ENCODE measurements around the gene C11orf91.
A peak's percentile ranks its signal among the peaks of the same experiment; 100 is the strongest.
"Not testable (repeated sequence)": the region's sequence is repeated elsewhere in the genome, so short reads cannot be mapped to it uniquely, and the experiment has no call there.

C11orf91 gene, protein sequence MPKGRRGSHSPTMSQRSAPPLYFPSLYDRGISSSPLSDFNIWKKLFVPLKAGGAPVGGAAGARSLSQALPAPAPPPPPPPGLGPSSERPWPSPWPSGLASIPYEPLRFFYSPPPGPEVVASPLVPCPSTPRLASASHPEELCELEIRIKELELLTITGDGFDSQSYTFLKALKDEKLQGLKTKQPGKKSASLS

DNA sequence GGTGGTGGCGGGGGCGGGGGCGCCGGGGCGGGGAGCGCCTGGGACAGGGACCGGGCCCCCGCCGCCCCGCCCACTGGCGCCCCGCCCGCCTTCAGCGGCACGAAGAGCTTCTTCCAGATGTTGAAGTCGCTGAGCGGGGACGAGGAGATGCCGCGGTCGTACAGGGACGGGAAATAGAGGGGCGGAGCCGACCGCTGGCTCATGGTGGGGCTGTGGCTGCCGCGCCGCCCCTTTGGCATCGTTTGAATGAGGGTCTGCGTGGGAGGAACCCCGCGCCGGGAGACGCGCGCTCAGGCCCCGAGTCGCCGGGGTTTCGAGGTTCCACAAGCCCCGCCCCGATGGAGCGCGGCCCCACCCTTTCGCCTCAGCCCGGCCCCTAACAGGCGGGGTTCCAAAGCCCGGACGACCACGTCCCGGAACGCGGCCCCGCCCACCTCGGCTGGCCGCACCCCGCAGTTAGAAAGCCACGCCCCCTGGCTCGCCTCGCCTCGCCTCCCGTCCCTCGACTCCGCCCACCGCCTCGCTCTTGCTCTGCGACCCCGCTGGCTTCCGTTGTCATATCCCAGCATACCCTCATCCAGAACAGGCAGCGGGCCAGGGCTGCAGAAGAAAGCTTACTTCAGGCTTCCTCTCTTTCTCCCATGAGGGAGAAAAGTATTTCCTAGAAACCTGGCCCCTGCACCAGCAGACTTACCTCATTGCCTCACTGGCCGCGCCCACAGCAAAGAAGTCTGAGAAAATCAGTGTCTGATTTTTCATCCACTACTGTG lies at the start of gene C11orf91:
Gene C11orf91 (minus strand): TSS at position 325 of the 770 bp plus-strand sequence. CDS start 86 bp downstream, at position 239.
- FAIRE-seq: peak; percentile 83
- peak; percentile 83 for DNase-seq (ENCODE audit: insufficient read length, low spot score)

DNA sequence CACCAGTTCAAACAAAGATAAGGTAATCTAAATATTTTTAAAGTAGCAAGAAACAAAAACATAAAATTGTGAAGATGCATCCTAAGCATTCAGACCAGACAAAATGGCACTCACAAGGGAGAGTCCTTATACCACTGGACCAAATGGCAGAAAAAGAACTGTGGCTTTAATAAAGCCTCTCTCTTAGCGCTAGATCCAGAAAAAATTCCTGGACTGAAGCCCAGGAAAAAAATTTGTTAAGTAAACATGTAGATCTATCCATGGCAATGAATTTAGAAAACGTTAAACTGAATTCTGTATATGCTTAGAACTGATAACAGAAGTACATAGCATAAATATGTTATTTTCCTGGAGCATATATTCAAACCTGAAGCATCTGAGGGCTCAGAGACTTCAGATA lies 47.4 kb upstream of the C11orf91 start:
- DNase-seq (ENCODE audit: insufficient read length, low spot score) (no peak), FAIRE-seq (no peak)

DNA sequence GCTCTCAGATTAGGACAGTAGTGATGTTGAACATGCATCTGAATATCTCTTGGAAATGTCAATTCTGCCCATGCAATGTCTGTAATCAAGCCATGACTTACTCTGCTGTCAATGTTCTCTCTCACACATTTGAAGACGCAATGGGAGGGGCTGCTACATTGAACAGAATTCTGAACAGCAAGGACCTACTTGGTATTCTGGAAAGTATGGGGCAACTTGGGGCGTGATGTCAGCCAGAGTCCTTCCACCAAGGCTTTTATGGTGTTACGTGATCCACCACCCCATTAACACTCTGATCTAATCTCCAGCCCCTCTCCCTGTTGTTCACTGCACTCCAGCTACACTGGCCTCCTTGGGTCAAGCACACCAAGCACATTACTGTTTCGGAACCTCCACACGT lies 42.7 kb upstream of the C11orf91 start:
- FAIRE-seq (no peak), DNase-seq (ENCODE audit: insufficient read length, low spot score) (no peak)

DNA sequence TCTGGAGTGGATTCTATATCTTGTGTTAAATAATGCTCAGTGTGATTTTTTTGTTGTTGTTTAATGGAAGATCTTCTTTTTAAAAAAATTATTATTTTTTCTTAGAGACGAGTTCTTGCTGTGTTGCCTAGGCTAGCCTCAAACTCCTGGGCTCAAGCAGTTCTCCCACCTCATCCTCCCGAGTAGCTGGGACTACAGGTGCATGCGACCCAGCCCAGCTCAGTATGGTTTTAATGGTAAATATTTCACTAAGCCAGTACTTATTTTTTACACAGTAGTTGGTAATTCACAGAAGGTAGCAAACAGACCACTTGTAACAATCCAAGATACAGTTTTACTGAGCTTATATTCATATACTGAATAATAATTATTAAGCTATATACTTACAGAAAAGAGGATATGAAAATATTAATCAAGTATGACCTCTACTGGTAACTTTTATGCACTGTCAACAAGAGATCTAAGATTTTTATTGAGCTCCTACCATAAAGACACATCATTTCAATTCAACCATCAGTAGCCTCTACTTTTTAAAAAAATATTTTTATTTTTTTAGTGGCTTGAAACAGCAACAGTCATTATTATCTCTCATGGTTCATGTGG lies 41.7 kb upstream of the C11orf91 start:
- DNase-seq (ENCODE audit: insufficient read length, low spot score) (peak; percentile 21), FAIRE-seq (no peak)

- FAIRE-seq: no peak
- DNase-seq (ENCODE audit: insufficient read length, low spot score): no peak
Measured at GRCh38 chr11:33741806-33742205, 41.2 kb upstream of the C11orf91 start.

GRCh38 chr11:33737362-33737821 lies 36.8 kb upstream of the C11orf91 start:
- FAIRE-seq (no peak), DNase-seq (ENCODE audit: insufficient read length, low spot score) (no peak)

DNA sequence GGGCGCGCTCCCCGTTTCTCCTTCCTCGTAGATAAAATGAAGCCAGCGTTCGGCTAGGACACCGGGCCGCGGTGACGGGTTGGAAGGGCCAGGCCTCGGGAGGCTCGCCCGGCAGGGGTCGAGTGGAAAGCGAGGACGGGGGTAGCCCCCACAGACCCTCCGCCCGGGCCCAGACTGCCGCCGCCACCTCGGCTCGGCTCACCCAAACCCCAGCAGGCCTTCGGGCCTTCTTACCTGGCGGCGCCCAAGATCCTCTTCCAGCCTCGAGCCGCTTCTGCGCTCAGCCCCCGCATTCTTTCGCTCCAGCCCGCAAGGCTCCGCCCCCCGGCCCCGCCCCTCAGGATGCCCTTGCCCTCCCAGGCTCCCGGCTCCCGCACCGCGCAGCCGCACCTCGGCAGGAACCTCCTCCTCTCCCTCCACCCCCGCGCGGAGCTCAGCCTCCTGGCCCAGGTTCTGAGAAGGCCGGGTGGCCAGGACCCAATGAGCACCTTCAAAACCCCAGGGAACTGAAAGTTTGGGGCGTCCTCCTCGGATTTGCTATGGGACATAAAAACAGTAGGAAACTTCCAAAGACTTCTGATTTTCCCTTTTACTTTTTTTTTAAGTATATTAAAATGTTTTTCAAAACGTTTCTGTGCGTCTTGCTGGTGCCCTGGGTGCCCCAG lies 35.7 kb upstream of the C11orf91 start, which contains the start of gene CD59:
Gene CD59 (minus strand): TSS at position 276 of the 665 bp plus-strand sequence. CDS start 13,978 bp downstream, outside the sequence.
- DNase-seq (ENCODE audit: insufficient read length, low spot score) (peak; percentile 86), FAIRE-seq (no peak)

DNA sequence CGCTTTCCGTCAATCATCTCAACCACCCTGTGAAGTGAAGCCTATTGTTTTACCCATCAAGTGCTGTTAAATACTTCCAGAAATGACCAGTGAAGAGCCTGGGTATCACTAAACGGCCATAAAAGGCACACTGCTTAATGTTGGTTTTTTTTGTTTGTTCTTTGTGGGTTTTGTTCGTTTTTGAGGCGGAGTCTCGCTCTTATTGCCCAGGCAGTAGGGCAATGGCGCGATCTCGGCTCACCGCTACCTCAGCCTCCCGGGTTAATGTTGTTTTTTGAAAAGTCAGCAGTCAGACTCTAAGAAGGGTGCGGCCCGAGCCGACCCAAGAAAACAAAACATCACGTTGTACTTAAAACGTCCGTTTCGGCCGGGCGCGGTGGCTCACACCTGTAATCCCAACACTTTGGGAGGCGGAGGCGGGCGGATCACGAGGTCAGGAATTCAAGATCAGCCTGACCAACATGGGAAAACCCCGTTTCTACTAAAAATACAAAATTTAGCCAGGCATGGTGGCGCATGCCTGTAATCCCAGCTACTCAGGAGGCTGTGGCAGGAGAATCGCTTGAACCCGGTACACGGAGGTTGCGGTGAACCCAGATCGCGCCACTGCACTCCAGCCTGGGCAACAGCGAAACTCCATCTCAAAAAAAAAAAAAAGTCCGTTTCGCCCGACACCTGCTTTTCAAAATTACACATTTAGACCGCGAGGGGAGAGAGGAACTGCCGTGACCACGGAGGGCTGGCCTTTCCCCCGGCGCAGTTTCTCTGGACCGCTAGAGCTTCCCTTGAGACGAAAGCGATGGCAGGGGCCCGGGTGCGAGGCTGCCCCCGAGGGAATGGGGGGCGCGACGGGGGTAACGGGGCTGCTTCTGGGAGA lies 34.9 kb upstream of the C11orf91 start:
- FAIRE-seq (no peak), DNase-seq (ENCODE audit: insufficient read length, low spot score) (no peak)

DNA sequence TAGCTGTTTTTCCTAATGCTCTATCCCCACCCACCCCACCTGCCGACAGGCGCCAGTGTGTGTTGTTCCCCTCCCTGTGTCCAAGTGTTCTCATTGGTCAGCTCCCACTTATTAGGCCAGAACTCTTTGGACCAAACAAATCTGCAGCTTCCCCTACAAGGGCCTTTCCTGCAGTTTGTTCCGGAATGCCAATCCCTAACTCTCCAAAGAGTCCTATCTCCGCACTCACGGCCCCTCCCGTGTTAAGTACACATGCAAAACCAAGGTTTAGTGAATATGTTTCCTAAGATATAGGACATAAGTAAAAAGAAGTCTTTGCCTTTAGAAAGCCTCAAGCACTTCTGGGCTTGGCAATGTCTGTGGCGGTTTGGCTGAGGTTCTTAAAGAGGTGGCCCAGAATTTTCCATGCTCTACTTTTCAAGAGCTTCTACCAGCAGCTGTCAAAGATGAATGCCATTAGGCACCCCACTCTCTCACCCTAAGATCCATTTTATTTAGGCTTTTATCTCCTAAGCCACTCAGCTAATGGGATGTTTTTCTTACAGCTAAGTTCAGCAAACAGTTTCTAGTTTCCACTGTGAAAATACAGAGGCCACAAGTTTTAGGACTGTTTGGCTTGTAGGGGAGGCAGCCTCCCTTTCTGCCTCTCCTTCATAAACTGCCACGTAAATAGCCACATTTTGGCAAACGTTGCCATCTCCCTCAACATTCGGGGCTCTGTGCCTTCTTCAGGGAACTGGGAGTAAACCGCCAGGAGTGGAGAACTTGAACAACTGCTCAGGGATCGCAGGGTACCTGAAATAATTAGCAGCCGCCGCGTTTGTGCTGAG lies 34.0 kb upstream of the C11orf91 start:
- no peak for FAIRE-seq
- DNase-seq (ENCODE audit: insufficient read length, low spot score): no peak

GRCh38 chr11:33733980-33734379 lies 33.4 kb upstream of the C11orf91 start:
- FAIRE-seq (no peak), DNase-seq (ENCODE audit: insufficient read length, low spot score) (no peak)

DNA sequence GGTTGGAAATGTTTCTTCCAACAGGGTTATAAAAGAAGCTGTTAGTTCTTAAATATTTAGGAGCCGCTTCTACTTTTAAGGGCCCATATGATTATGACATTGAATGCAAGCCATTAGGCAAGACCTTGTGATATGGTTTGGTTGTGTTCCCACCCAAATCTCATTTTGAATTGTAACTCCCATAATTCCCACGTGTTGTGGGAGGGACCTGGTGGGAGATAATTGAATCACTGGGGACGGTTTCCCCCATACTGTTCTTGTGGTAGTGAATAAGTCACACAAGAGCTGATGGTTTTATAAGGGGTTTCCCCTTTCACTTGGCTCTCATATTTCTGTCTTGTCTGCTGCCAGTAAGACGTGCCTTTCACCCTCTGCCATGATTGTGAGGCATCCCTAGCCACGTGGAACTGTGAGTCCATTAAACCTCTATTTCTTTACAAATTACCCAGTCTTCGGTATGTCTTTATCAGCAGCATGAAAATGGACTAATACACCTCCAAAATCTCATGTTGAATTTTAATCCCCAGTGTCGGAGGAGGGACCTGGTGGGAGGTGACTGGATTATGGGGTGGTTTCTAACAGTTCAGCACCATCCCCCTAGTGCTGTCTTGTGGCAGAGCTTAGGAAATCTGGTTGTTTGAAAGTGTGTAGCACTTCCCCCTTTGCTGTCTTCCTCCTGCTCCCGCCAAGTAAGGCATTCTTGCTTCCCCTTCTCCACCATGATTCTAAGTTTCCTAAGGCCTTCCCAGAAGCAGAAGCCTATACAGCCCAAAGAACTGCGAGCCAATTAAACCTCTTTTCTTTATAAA lies 31.3 kb upstream of the C11orf91 start:
- DNase-seq (ENCODE audit: insufficient read length, low spot score): no peak
- no peak for FAIRE-seq

DNA sequence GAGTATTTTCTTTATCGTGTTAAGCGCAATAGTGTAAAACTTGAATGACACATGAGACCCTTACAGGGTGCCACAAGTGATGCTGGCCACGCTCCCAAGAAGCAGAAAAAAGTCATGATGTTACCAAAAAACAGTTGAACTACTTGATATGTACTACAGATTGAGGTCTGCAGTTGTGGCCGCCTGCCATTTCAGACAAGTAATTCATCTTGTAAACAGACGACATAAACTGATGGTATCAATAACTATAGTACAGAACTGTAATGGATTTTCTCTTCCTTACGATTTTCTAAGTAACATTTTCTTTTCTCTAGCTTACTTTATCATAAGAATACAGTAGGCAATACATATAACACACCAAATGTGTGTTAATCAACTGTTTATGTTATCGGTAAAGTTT lies 30.1 kb upstream of the C11orf91 start:
- DNase-seq (ENCODE audit: insufficient read length, low spot score): no peak
- FAIRE-seq: no peak

DNA sequence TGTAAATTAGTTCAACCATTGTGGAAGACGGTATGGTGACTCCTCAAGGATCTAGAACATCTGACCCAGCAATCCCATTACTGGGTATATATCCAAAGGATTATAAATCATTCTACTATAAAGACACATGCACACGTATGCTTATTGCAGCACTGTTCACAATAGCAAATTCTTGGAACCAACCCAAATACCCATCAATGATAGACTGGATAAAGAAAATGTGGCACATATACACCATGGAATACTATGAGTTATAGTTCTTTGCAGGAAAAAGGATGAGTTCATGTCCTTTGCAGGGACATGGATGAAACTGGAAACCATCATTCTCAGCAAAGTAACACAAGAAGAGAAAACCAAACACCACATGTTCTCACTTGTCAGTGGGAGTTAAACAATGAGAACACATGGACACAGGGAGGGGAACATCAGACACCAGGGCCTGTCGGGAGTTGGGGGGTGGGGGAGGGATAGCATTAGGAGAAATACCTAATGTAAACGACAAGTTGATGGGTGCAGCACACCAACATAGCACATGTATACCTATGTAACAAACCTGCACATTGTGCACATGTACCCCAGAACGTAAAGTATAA lies 28.5 kb upstream of the C11orf91 start:
- DNase-seq (ENCODE audit: insufficient read length, low spot score); FAIRE-seq: not testable (repeated sequence)

GRCh38 chr11:33727539-33727938 lies 26.9 kb upstream of the C11orf91 start:
- not testable (repeated sequence) for FAIRE-seq; DNase-seq (ENCODE audit: insufficient read length, low spot score)

DNA sequence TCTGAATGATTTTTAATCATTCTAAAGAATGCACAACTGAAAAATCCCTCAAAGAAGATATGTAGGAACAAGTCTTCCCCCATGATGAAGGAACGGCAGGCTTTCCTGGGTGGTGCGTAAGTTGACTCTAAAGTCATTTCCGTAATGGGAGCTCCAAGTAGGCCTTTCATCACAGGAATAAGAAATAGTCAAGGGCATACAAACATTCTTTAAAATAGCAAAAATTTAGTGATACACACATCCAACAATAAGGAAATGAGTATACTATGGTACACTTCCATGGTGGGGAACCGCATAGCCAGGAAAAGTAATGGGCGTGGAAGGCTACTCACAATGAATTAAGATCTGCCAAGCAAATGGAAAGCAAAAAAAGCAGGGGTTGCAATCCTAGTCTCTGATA lies 24.9 kb upstream of the C11orf91 start:
- FAIRE-seq (no peak), DNase-seq (ENCODE audit: insufficient read length, low spot score) (no peak)

DNA sequence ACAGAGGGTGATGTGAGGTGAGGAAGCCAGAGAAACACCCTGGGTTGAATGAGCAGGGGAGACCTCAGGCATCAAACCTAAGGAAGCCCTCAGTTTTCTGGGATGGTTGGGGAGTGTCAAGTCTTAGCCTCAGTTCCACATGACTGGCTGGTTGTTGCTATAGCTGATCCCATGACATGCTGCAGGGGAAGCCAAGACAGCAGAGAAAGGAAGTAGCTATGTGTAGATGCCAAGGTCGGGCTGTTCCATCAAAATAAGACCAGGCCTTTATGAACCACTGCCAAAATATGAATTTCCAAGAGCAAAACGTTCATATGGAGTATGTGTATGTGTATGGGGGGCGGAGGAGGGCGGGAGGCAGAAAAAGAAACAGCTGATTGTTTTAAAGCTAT lies 24.0 kb upstream of the C11orf91 start:
- DNase-seq (ENCODE audit: insufficient read length, low spot score): no peak
- no peak for FAIRE-seq

GRCh38 chr11:33723238-33723881 lies 22.7 kb upstream of the C11orf91 start:
- no peak for FAIRE-seq
- DNase-seq (ENCODE audit: insufficient read length, low spot score): no peak
